OCI-LY7 (cell line): ENCODE results near the gene SNX24. TPM values are rescaled to one million over a fixed set of nuclear protein-coding genes. Genes with fewer than 3 reads are reported as not detected.

Source experiments
- BruUV-seq: library from RNA; stranded (reverse); fragments of 400-500 nt; replicated peaks from 2 replicates; lab custom pipeline; 2021; lab: Mats Ljungman, UMichigan
- CTCF ChIA-PET: fragments of 300-600 bp; sonication (Branson Sonifier 250); formaldehyde crosslinking; loops from one replicate; lab custom pipeline; 2022; ENCODE audit warnings: antibody characterized with exemption; ENCODE audit not compliant: unreplicated experiment; lab: Charles Lee
- POLR2A ChIA-PET: fragments of 300-600 bp; sonication (Branson Sonifier 250); formaldehyde crosslinking; loops from one replicate; lab custom pipeline; 2022; ENCODE audit warnings: antibody characterized with exemption; lab: Charles Lee
- DNase-seq: peaks from one replicate; pipeline ENCODE4 v3.0.0-alpha.2; 2015; ENCODE audit warnings: low spot score
- H2AFZ ChIP-seq: fragments of 200-600 bp; sonication (generic), shearing (Covaris generic); 2 replicates; pipeline ENCODE4 v1.6.1; 2014; ENCODE audit warnings: mild to moderate bottlenecking, antibody characterized with exemption, low read length, moderate library complexity
- H3K27ac ChIP-seq: fragments of 200-600 bp; sonication (generic); 2 replicates; pipeline ENCODE4 v1.5.1; 2014; ENCODE audit warnings: mixed run types, low read depth, mild to moderate bottlenecking, moderate library complexity, low read length, inconsistent platforms; ENCODE audit not compliant: poor library complexity, severe bottlenecking
- H3K36me3 ChIP-seq: fragments of 200-600 bp; sonication (generic); 2 replicates; pipeline ENCODE4 v1.6.1; 2014; ENCODE audit warnings: mild to moderate bottlenecking, antibody characterized with exemption, low read length, moderate library complexity, mixed read lengths; ENCODE audit not compliant: insufficient read depth
- H3K4me1 ChIP-seq: fragments of 200-600 bp; sonication (generic); 2 replicates; pipeline ENCODE4 v1.5.1; 2014; ENCODE audit warnings: mild to moderate bottlenecking, low read length; ENCODE audit not compliant: insufficient read depth, poor library complexity, severe bottlenecking
- H3K4me2 ChIP-seq: fragments of 200-600 bp; sonication (generic); 2 replicates; pipeline ENCODE4 v1.6.1; 2014; ENCODE audit warnings: mild to moderate bottlenecking, low read length
- H3K4me3 ChIP-seq: fragments of 200-600 bp; sonication (generic); 2 replicates; pipeline ENCODE4 v1.5.1; 2014; ENCODE audit warnings: mild to moderate bottlenecking, low read depth, low read length; ENCODE audit not compliant: poor library complexity, severe bottlenecking
- H3K79me2 ChIP-seq: fragments of 200-600 bp; sonication (generic); 2 replicates; pipeline ENCODE4 v1.6.1; 2016; ENCODE audit warnings: low read depth, mild to moderate bottlenecking, low read length, moderate library complexity, mixed read lengths; ENCODE audit not compliant: insufficient read depth
- H3K9me2 ChIP-seq: fragments of 200-600 bp; sonication (generic); 2 replicates; pipeline ENCODE4 v1.6.1; 2016; ENCODE audit warnings: mild to moderate bottlenecking, low read length, mixed read lengths; ENCODE audit not compliant: insufficient read depth
- H3K9me3 ChIP-seq: fragments of 200-600 bp; sonication (generic); 2 replicates; pipeline ENCODE4 v1.6.1; 2014; ENCODE audit warnings: mild to moderate bottlenecking, mixed run types, low read length, mixed read lengths
- H4K20me1 ChIP-seq: fragments of 200-600 bp; sonication (generic); 2 replicates; pipeline ENCODE4 v1.6.1; 2014; ENCODE audit warnings: mild to moderate bottlenecking, antibody characterized with exemption, low read length, moderate library complexity, mixed read lengths; ENCODE audit not compliant: insufficient read depth
- EZH2phosphoT487 ChIP-seq: fragments of 200-600 bp; sonication (generic); IDR thresholded peaks from 2 replicates; pipeline ENCODE4 v1.6.1; 2018; ENCODE audit warnings: low read depth, borderline replicate concordance, mild to moderate bottlenecking, mixed run types, antibody characterized with exemption, low read length, moderate library complexity, mixed read lengths
- intact Hi-C: fragments of 100-400 bp; cut with micrococcal nuclease; formaldehyde crosslinking; loops from one replicate; pipeline ENCODE4 v1.10.0; 2022; ENCODE audit not compliant: unreplicated experiment
- total RNA-seq, 2 experiments: library from RNA; depleted of rRNA in 1 of 2; stranded (reverse); fragments of >200 nt in 1 of 2; shearing (Covaris generic) in 1 of 2; gene quantifications; 2 replicates each; pipeline ENCODE4 v1.2.3, GENCODE V29; 2014 to 2022
- TF ChIP-seq, protein P1 (sequence below): fragments of 200-600 bp; sonication (generic); conservative IDR thresholded peaks from 2 replicates; pipeline ENCODE4 v1.5.1; 2014; ENCODE audit warnings: mild to moderate bottlenecking, antibody characterized with exemption, low read length, moderate library complexity, mixed read lengths

SNX24 gene
- total RNA-seq, 2 experiments from 2014 or later = 6.9 to 14.5 TPM

DNA sequence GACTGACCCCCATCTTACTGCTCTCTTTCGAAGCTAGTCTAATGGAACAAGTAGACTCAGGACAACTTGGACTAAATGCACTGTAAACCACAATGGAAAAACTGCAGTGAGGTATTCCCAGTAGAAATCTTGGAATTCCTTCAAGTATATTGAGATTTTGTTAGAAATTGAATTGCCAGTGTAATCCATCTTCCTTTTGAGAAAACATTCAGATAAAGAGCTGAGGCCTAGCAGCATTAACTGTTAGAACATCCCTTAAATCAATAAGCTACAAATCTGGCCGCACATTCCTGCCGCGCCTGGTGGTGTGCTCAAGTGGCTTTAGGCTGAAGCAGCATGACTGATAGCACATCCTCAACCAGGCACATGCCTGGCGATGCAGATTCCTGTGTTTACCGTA lies 161.8 kb downstream of the SNX24 start:
- Histone ChIP-seq H3K4me3 (no peak overlapping the region), H3K4me1 (no peaks in the 10 kb centered on the region), H3K79me2 (no peaks in the 10 kb centered on the region), H4K20me1 (no peaks in the 10 kb centered on the region), H2AFZ (no peak overlapping the region), H3K9me2 (no peaks in the 10 kb centered on the region), H3K36me3 (no peaks in the 10 kb centered on the region), H3K27ac (no peak overlapping the region), H3K4me2 (no peak overlapping the region), H3K9me3 (no peaks in the 10 kb centered on the region)
- intact Hi-C loops = no loop called here
- TF ChIP-seq, protein P1, sequence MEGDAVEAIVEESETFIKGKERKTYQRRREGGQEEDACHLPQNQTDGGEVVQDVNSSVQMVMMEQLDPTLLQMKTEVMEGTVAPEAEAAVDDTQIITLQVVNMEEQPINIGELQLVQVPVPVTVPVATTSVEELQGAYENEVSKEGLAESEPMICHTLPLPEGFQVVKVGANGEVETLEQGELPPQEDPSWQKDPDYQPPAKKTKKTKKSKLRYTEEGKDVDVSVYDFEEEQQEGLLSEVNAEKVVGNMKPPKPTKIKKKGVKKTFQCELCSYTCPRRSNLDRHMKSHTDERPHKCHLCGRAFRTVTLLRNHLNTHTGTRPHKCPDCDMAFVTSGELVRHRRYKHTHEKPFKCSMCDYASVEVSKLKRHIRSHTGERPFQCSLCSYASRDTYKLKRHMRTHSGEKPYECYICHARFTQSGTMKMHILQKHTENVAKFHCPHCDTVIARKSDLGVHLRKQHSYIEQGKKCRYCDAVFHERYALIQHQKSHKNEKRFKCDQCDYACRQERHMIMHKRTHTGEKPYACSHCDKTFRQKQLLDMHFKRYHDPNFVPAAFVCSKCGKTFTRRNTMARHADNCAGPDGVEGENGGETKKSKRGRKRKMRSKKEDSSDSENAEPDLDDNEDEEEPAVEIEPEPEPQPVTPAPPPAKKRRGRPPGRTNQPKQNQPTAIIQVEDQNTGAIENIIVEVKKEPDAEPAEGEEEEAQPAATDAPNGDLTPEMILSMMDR = no peak
- no peak for TF ChIP-seq EZH2phosphoT487
- BruUV-seq = no TSS peak
- ChIA-PET POLR2A (interaction anchor here (0.7 kb wide), 1 partner anchor 341 kb away, joined by 3 read pairs; no protein-coding TSS in a partner anchor), CTCF (no interaction called here)
- no peak for DNase-seq

DNA sequence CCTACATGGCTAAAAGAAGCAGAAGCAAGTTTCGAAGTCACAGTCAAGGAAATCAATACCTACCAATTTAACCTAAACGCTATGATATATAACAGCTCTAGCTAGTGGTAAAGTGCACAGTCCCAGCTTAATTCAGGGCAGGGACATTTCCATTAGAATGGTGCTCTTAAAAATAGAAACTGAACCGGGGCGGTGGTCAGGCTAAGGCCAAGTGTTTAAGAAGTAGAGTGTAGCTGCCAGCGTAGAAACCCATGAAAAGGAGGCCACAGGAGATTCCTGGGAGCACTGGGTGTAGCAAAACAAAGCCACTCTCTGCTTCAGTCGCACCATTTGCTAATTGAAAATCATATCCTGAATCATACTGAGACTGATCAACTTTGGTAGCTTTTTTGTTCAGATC lies 162.3 kb downstream of the SNX24 start:
- Histone ChIP-seq H3K4me2 (no peak overlapping the region), H2AFZ (no peak overlapping the region), H3K9me2 (no peaks in the 10 kb centered on the region), H3K79me2 (no peaks in the 10 kb centered on the region), H4K20me1 (no peaks in the 10 kb centered on the region), H3K36me3 (no peaks in the 10 kb centered on the region), H3K4me3 (no peak overlapping the region), H3K27ac (no peak overlapping the region), H3K4me1 (no peaks in the 10 kb centered on the region), H3K9me3 (no peaks in the 10 kb centered on the region)
- POLR2A ChIA-PET = interaction anchor here (0.7 to 1.5 kb wide), 2 partner anchors 16 to 342 kb away, joined by 3 read pairs; no protein-coding TSS in a partner anchor
- no peak for DNase-seq
- TF ChIP-seq EZH2phosphoT487 = no peak
- TF ChIP-seq, protein P1 = no peak
- intact Hi-C loops = no loop called here
- no TSS peak for BruUV-seq
- CTCF ChIA-PET = no interaction called here

DNA sequence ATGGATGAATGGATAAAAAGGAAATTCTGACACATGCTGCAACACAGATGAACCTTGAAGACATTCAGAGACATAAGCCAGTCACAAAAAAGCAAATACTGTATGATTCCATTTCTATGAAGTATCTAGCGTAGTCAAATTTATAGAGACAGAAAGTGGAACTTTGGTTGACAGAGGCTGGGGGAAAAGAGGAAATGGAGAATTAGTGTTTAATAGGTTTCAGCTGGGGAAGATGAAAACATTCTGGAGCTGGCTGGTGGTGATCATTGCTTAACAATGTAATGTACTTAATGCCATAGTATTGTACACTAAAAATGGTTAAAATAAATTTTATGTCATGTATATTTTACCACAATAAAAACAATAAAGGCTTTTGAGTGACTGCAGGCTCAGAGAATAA lies 166.9 kb downstream of the SNX24 start:
- ChIA-PET POLR2A (no interaction called here), CTCF (no interaction called here)
- H3K27ac ChIP-seq = no peak overlapping the region
- no peaks in the 10 kb centered on the region for H3K4me1 ChIP-seq
- TF ChIP-seq, protein P1 = no peak
- TF ChIP-seq EZH2phosphoT487 = no peak
- DNase-seq = no peak
- H4K20me1 ChIP-seq = no peaks in the 10 kb centered on the region
- no peak overlapping the region for H3K4me3 ChIP-seq
- no peak overlapping the region for H3K4me2 ChIP-seq
- H3K9me2 ChIP-seq = no peaks in the 10 kb centered on the region
- no peaks in the 10 kb centered on the region for H3K9me3 ChIP-seq
- no peak overlapping the region for H2AFZ ChIP-seq
- no TSS peak for BruUV-seq
- intact Hi-C loops = no loop called here
- no peaks in the 10 kb centered on the region for H3K79me2 ChIP-seq
- no peaks in the 10 kb centered on the region for H3K36me3 ChIP-seq
